Activated T-cell treated with anti-CD3 and anti-CD28 coated beads, Interleukin-2, amount 50 U/mL, for 72 hours (primary cell): ENCODE measurements around the gene PDE1C. TPM values are rescaled to one million over a fixed set of nuclear protein-coding genes. Genes with fewer than 3 reads are reported as not detected.

Experiments
- ATAC-seq, 2 donors: fragments of 150-1000 bp; cut with Tn5 transposase; replicated peaks in 1 of 2; 2 replicates each; pipeline ENCODE4 v1.10.0; 2021; ENCODE audit warnings: moderate library complexity in 2 of 2, mild to moderate bottlenecking in 1 of 2
- DNase-seq, 2 donors: peaks; one replicate each; pipeline ENCODE4 v3.0.0; 2021 to 2022; ENCODE audit warnings: mixed read lengths in 1 of 2
- H3K27ac Mint-ChIP-seq: one replicate; pipeline ENCODE4 v1.8.0; 2022; ENCODE audit warnings: mild to moderate bottlenecking, moderate library complexity, mixed read lengths
- H3K27me3 Mint-ChIP-seq: one replicate; pipeline ENCODE4 v1.8.0; 2022; ENCODE audit warnings: low read depth, mixed read lengths
- H3K36me3 Mint-ChIP-seq, 2 donors: one replicate each; pipeline ENCODE4 v1.8.0; 2022; ENCODE audit warnings: mixed read lengths in 2 of 2, mild to moderate bottlenecking in 1 of 2; ENCODE audit not compliant: insufficient read depth in 2 of 2
- H3K4me1 Mint-ChIP-seq: one replicate; pipeline ENCODE4 v1.8.0; 2022; ENCODE audit warnings: low read depth, mixed read lengths
- H3K4me3 Mint-ChIP-seq, 2 donors: one replicate each; pipeline ENCODE4 v1.8.0; 2022; ENCODE audit warnings: mild to moderate bottlenecking in 2 of 2, mixed read lengths in 2 of 2, moderate library complexity in 2 of 2
- H3K9me3 Mint-ChIP-seq, 2 donors: one replicate each; pipeline ENCODE4 v1.8.0; 2022; ENCODE audit warnings: mixed read lengths in 2 of 2
- total RNA-seq, 2 donors: library from RNA; stranded (reverse); gene quantifications; one replicate each; pipeline ENCODE4 v1.2.3, GENCODE V29; 2022

The PDE1C gene
- total RNA-seq, 2 donors from 2014 or later = not detected

GRCh38 chr7:31903962-31904361 is 166.2 kb downstream of the PDE1C start:
- ATAC-seq (no peak), DNase-seq (no peak)
- Mint-ChIP-seq H3K4me1 (no peaks in the 10 kb centered on the region), H3K27me3 (no peaks in the 10 kb centered on the region), H3K4me3 (no peak overlapping the region), H3K36me3 (no peaks in the 10 kb centered on the region), H3K27ac (no peak overlapping the region), H3K9me3 (no peaks in the 10 kb centered on the region)

- Mint-ChIP-seq H3K4me3 (no peak overlapping the region), H3K27ac (no peak overlapping the region), H3K4me1 (no peaks in the 10 kb centered on the region), H3K9me3 (peaks cover 4 to 6% of the 10 kb centered on the region in 2 donors), H3K27me3 (no peaks in the 10 kb centered on the region), H3K36me3 (no peaks in the 10 kb centered on the region)
- ATAC-seq = no peak
- DNase-seq = no peak
Measured at GRCh38 chr7:31899356-31899927, 170.8 kb downstream of the PDE1C start.

GRCh38 chr7:31896925-31897324 is 173.3 kb downstream of the PDE1C start:
- no peak for ATAC-seq
- DNase-seq = no peak
- Mint-ChIP-seq H3K27me3 (no peaks in the 10 kb centered on the region), H3K4me1 (no peaks in the 10 kb centered on the region), H3K27ac (no peak overlapping the region), H3K4me3 (no peak overlapping the region), H3K36me3 (no peaks in the 10 kb centered on the region), H3K9me3 (peaks cover 4 to 8% of the 10 kb centered on the region in 2 donors)

GRCh38 chr7:31894308-31894707 is 175.9 kb downstream of the PDE1C start:
- H3K4me1 Mint-ChIP-seq = no peaks in the 10 kb centered on the region

GRCh38 chr7:31893365-31893764 is 176.8 kb downstream of the PDE1C start:
- ATAC-seq (no peak), DNase-seq (no peak)
- Mint-ChIP-seq H3K27me3 (no peaks in the 10 kb centered on the region), H3K4me1 (no peaks in the 10 kb centered on the region), H3K9me3 (peaks cover 4 to 8% of the 10 kb centered on the region in 2 donors), H3K36me3 (no peaks in the 10 kb centered on the region), H3K4me3 (no peak overlapping the region), H3K27ac (no peak overlapping the region)

More at GRCh38 chr7:31894308-31894707, 175.9 kb downstream of the PDE1C start:
- Mint-ChIP-seq H3K27ac (no peak overlapping the region), H3K27me3 (no peaks in the 10 kb centered on the region), H3K36me3 (no peaks in the 10 kb centered on the region), H3K4me3 (no peak overlapping the region), H3K9me3 (peaks cover 4 to 8% of the 10 kb centered on the region in 2 donors)
- DNase-seq = no peak
- no peak for ATAC-seq

- no peak for ATAC-seq
- peaks cover 4 to 8% of the 10 kb centered on the region in 2 donors for H3K9me3 Mint-ChIP-seq
- no peak overlapping the region for H3K27ac Mint-ChIP-seq
- no peaks in the 10 kb centered on the region for H3K36me3 Mint-ChIP-seq
- H3K27me3 Mint-ChIP-seq = no peaks in the 10 kb centered on the region
- no peak for DNase-seq
- no peaks in the 10 kb centered on the region for H3K4me1 Mint-ChIP-seq
- H3K4me3 Mint-ChIP-seq = no peak overlapping the region
Measured at GRCh38 chr7:31892099-31892829, 177.9 kb downstream of the PDE1C start.

- Mint-ChIP-seq H3K9me3 (peaks cover 3 to 12% of the 10 kb centered on the region in 2 donors), H3K4me1 (no peaks in the 10 kb centered on the region), H3K36me3 (peaks cover 0 to 3% of the 10 kb centered on the region in 2 donors), H3K27me3 (no peaks in the 10 kb centered on the region), H3K27ac (no peak overlapping the region), H3K4me3 (no peak overlapping the region)
- ATAC-seq = no peak
- DNase-seq = no peak
Measured at GRCh38 chr7:31890766-31891165, 179.4 kb downstream of the PDE1C start.

- Mint-ChIP-seq H3K27me3 (no peaks in the 10 kb centered on the region), H3K27ac (no peak overlapping the region), H3K4me1 (no peaks in the 10 kb centered on the region), H3K4me3 (no peak overlapping the region), H3K9me3 (peaks cover 2 to 9% of the 10 kb centered on the region in 2 donors), H3K36me3 (peaks cover 0 to 3% of the 10 kb centered on the region in 2 donors)
- no peak for DNase-seq
- no peak for ATAC-seq
Measured at GRCh38 chr7:31890198-31890597, 180.0 kb downstream of the PDE1C start.

GRCh38 chr7:31887006-31887405 is 183.2 kb downstream of the PDE1C start:
- H3K4me3 Mint-ChIP-seq = no peak overlapping the region
- H3K4me1 Mint-ChIP-seq = no peaks in the 10 kb centered on the region
- H3K36me3 Mint-ChIP-seq = peaks cover 0 to 3% of the 10 kb centered on the region in 2 donors
- H3K27me3 Mint-ChIP-seq = no peaks in the 10 kb centered on the region
- no peak for DNase-seq
- no peak for ATAC-seq
- no peak overlapping the region for H3K27ac Mint-ChIP-seq
- H3K9me3 Mint-ChIP-seq = peaks cover 2 to 7% of the 10 kb centered on the region in 2 donors

- Mint-ChIP-seq H3K9me3 (peaks cover 2 to 7% of the 10 kb centered on the region in 2 donors), H3K27me3 (no peaks in the 10 kb centered on the region), H3K27ac (no peak overlapping the region), H3K4me3 (no peak overlapping the region), H3K36me3 (peaks cover 0 to 3% of the 10 kb centered on the region in 2 donors), H3K4me1 (no peaks in the 10 kb centered on the region)
- no peak for ATAC-seq
- no peak for DNase-seq
Measured at GRCh38 chr7:31885171-31885570, 185.0 kb downstream of the PDE1C start.

GRCh38 chr7:31883761-31884164 is 186.4 kb downstream of the PDE1C start:
- ATAC-seq (no peak), DNase-seq (no peak)
- no peaks in the 10 kb centered on the region for H3K27me3 Mint-ChIP-seq

GRCh38 chr7:31882187-31882586 is 188.0 kb downstream of the PDE1C start:
- H3K36me3 Mint-ChIP-seq = peaks cover 0 to 3% of the 10 kb centered on the region in 2 donors
- no peaks in the 10 kb centered on the region for H3K4me1 Mint-ChIP-seq
- no peak overlapping the region for H3K4me3 Mint-ChIP-seq
- ATAC-seq (no peak), DNase-seq (no peak)
- H3K27ac Mint-ChIP-seq = no peak overlapping the region
- H3K9me3 Mint-ChIP-seq = peaks cover 4 to 9% of the 10 kb centered on the region in 2 donors
- H3K27me3 Mint-ChIP-seq = no peaks in the 10 kb centered on the region

More at GRCh38 chr7:31883761-31884164, 186.4 kb downstream of the PDE1C start:
- Mint-ChIP-seq H3K27ac (no peak overlapping the region), H3K9me3 (peaks cover 2 to 7% of the 10 kb centered on the region in 2 donors), H3K4me3 (no peak overlapping the region), H3K36me3 (peaks cover 0 to 3% of the 10 kb centered on the region in 2 donors), H3K4me1 (no peaks in the 10 kb centered on the region)

- no peak overlapping the region for H3K27ac Mint-ChIP-seq
Measured at GRCh38 chr7:31878875-31879274, 191.3 kb downstream of the PDE1C start.

More at GRCh38 chr7:31878875-31879274, 191.3 kb downstream of the PDE1C start:
- ATAC-seq (no peak), DNase-seq (no peak)
- no peaks in the 10 kb centered on the region for H3K4me1 Mint-ChIP-seq
- no peaks in the 10 kb centered on the region for H3K36me3 Mint-ChIP-seq
- H3K9me3 Mint-ChIP-seq = peaks cover 2 to 3% of the 10 kb centered on the region in 2 donors
- H3K4me3 Mint-ChIP-seq = no peak overlapping the region
- H3K27me3 Mint-ChIP-seq = no peaks in the 10 kb centered on the region
